ENCODE results near the gene PPIL4. TPM values are rescaled to one million over a fixed set of nuclear protein-coding genes. Genes with fewer than 3 reads are reported as not detected.

Gene PPIL4
- total and polyA plus RNA-seq, 2 of the 13 experiments (the other 11 are each of a cell fraction or from before 2014, with no cell fraction given): 5.5 to 46.0 TPM

DNA sequence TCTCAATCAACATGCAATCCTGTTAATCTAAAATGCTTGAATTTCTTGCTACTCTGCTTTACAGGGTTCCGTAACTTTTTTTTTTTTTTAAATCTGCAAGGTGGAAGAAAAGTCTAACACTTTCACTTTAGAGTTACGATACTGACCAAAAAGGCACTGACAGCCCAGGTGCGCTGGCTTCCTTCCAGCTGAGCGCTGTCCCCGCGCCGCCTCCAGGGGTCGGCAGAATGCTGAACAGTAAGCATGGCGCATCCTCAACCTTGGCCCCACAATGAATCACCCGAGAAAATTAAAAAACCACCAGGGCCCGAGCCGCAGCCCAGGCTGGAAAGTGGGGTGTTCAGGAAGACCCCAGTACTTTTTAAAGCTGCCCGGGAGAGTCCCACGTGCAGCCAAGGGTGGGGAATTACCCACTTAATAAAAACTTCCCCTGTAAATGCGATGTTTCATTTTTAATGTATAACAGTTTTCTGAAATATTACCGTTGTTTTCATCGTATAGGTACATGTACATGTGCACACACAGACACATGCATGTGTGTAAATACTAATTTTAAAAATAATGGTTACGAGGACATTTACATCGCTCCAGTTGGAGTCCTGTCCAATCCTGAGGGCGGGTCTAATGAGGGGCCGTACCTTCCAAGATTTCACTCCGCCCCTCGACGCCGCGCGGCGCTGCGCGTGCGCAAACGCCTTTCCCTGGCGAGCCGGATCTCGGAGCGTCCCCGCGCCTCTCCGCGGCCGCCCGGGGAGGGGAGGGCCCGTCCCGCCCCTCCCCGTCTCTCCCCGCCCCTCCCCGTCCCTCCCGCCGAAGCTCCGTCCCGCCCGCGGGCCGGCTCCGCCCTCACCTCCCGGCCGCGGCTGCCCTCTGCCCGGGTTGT lies 19.9 kb upstream of the PPIL4 start, which contains the start of gene GINM1 (continued):
- TF ChIP-seq GRHL1 (CRISPR knock-in tag; conservative IDR thresholded peaks at IDR 0.05): no peak
- TF ChIP-seq CREB1 (IDR thresholded peaks at IDR 0.05): no peak
- no peak for TF ChIP-seq CREB1 (CRISPR knock-in tag; IDR thresholded peaks at IDR 0.05)
- TF ChIP-seq ELF4 (CRISPR knock-in tag; IDR thresholded peaks at IDR 0.05; ENCODE audit: borderline replicate concordance): no peak
- TF ChIP-seq ZNF513 (CRISPR knock-in tag; conservative IDR thresholded peaks at IDR 0.05): no peak
- TF ChIP-seq ZNF772 (CRISPR knock-in tag; IDR thresholded peaks at IDR 0.05): peak; percentile 55; the same call in 1 of the 2 replicates
- TF ChIP-seq, protein P1, sequence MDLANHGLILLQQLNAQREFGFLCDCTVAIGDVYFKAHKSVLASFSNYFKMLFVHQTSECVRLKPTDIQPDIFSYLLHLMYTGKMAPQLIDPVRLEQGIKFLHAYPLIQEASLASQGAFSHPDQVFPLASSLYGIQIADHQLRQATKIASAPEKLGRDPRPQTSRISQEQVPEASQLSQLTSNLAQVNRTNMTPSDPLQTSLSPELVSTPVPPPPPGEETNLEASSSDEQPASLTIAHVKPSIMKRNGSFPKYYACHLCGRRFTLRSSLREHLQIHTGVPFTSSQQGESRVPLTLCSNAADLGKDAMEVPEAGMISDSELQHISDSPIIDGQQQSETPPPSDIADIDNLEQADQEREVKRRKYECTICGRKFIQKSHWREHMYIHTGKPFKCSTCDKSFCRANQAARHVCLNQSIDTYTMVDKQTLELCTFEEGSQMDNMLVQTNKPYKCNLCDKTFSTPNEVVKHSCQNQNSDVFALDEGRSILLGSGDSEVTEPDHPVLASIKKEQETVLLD (CRISPR knock-in tag; IDR thresholded peaks at IDR 0.05; ENCODE audit: low read depth): no peak
